Stimulated activated CD4-positive, alpha-beta T cell treated with anti-CD3 and anti-CD28 coated beads, Interleukin-15, amount 100 ng/mL, for 24 hours (primary cell): ENCODE measurements around the gene COL27A1.

ENCODE experiments used
- DNase-seq: peaks from one replicate; pipeline ENCODE4 v3.0.0-alpha.2; 2020

COL27A1 gene

GRCh38 chr9:114289571-114290481, 134.5 kb downstream of the COL27A1 start:
- no peak for DNase-seq

GRCh38 chr9:114290561-114290986, 135.2 kb downstream of the COL27A1 start:
- DNase-seq = no peak

- peak; percentile 76 for DNase-seq
Measured at GRCh38 chr9:114291064-114291474, 135.7 kb downstream of the COL27A1 start.

- no peak for DNase-seq
Measured at GRCh38 chr9:114291886-114292590, 136.7 kb downstream of the COL27A1 start.

GRCh38 chr9:114294664-114295063, 139.3 kb downstream of the COL27A1 start:
- no peak for DNase-seq

GRCh38 chr9:114296338-114296737, 141.0 kb downstream of the COL27A1 start:
- no peak for DNase-seq

GRCh38 chr9:114299286-114300152, 144.2 kb downstream of the COL27A1 start:
- DNase-seq = no peak

GRCh38 chr9:114300153-114300845, 145.0 kb downstream of the COL27A1 start:
- DNase-seq = no peak

GRCh38 chr9:114300846-114301797, 145.8 kb downstream of the COL27A1 start:
- no peak for DNase-seq

- no peak for DNase-seq
Measured at GRCh38 chr9:114301798-114302565, 146.6 kb downstream of the COL27A1 start.

- no peak for DNase-seq
Measured at GRCh38 chr9:114302727-114303126, 147.4 kb downstream of the COL27A1 start.

GRCh38 chr9:114303571-114303970, 148.2 kb downstream of the COL27A1 start:
- DNase-seq = no peak

GRCh38 chr9:114303977-114304376, 148.6 kb downstream of the COL27A1 start:
- DNase-seq = no peak

GRCh38 chr9:114304416-114305188, 149.3 kb downstream of the COL27A1 start:
- no peak for DNase-seq

GRCh38 chr9:114307899-114308267, 152.5 kb downstream of the COL27A1 start:
- DNase-seq = no peak

GRCh38 chr9:114308361-114308950, 153.1 kb downstream of the COL27A1 start:
- no peak for DNase-seq

GRCh38 chr9:114309096-114309495, 153.8 kb downstream of the COL27A1 start:
- DNase-seq = no peak

GRCh38 chr9:114310471-114311450, 155.4 kb downstream of the COL27A1 start:
- DNase-seq = no peak
